Measurements from ENCODE around the gene DDO.
"Not testable (repeated sequence)": the region's sequence is repeated elsewhere in the genome, so short reads cannot be mapped to it uniquely, and the experiment has no call there.

DDO gene

GRCh38 chr6:110415086-110415916 lies at the start of gene DDO:
DDO (minus strand) TSS chr6:110415575; CDS start chr6:110413462, 2,113 bp downstream.
- DNase-seq = no peak

- no peak for DNase-seq
These were observed 47.6 kb upstream of the DDO start for GRCh38 chr6:110462884-110463481.

GRCh38 chr6:110461376-110461775 lies 46.0 kb upstream of the DDO start:
- no peak for DNase-seq

GRCh38 chr6:110459137-110459536 lies 43.8 kb upstream of the DDO start:
- no peak for DNase-seq

- no peak for DNase-seq
These were observed 43.1 kb upstream of the DDO start for GRCh38 chr6:110458476-110458875.

- not testable (repeated sequence) for DNase-seq
These were observed 42.3 kb upstream of the DDO start for GRCh38 chr6:110457567-110458175.

GRCh38 chr6:110456694-110457093 lies 41.3 kb upstream of the DDO start:
- no peak for DNase-seq

- no peak for DNase-seq
These were observed 34.1 kb upstream of the DDO start for GRCh38 chr6:110449541-110449895.

- no peak for DNase-seq
These were observed 33.6 kb upstream of the DDO start for GRCh38 chr6:110448846-110449540.

- DNase-seq = no peak
These were observed 32.4 kb upstream of the DDO start for GRCh38 chr6:110447761-110448160.

- DNase-seq = no peak
These were observed 31.0 kb upstream of the DDO start for GRCh38 chr6:110446405-110446804.

GRCh38 chr6:110440026-110440425 lies 24.7 kb upstream of the DDO start:
- DNase-seq = no peak

- DNase-seq = no peak
These were observed 24.0 kb upstream of the DDO start for GRCh38 chr6:110439356-110439755.

- DNase-seq = no peak
These were observed 19.7 kb upstream of the DDO start for GRCh38 chr6:110434961-110435602.

GRCh38 chr6:110432285-110432900 lies 17.0 kb upstream of the DDO start:
- no peak for DNase-seq

- no peak for DNase-seq
These were observed 15.4 kb upstream of the DDO start for GRCh38 chr6:110430741-110431140.

- peak; percentile 58 to 61 for DNase-seq
These were observed 14.9 kb upstream of the DDO start for GRCh38 chr6:110430236-110430635.

- no peak for DNase-seq
These were observed 12.8 kb upstream of the DDO start for GRCh38 chr6:110428153-110428552.

GRCh38 chr6:110425816-110426215 lies 10.4 kb upstream of the DDO start:
- DNase-seq = no peak

GRCh38 chr6:110422444-110422822 lies 7.1 kb upstream of the DDO start:
- no peak for DNase-seq

GRCh38 chr6:110421749-110422443 lies 6.5 kb upstream of the DDO start:
- no peak for DNase-seq
